Gastrocnemius medialis (tissue), 4 donors: ENCODE results near the gene TSNAXIP1.

ENCODE experiments used
- CTCF ChIP-seq, 5 experiments: fragments of 450-650 bp in 3 of 5; fragments of 200-600 bp in 2 of 5; sonication (generic) in 2 of 5; IDR thresholded peaks in 4 of 5; conservative IDR thresholded peaks in 1 of 5; 1 replicate in 4 of 5; 2 replicates in 1 of 5; pipeline ENCODE4 v1.5.1; 2016 to 2019; ENCODE audit warnings: antibody characterized with exemption in 5 of 5, mild to moderate bottlenecking in 3 of 5, moderate library complexity in 3 of 5
- POLR2A ChIP-seq, 2 donors: fragments of 450-650 bp; IDR thresholded peaks; one replicate each; pipeline ENCODE4 v1.6.1; 2017; ENCODE audit warnings: antibody characterized with exemption in 2 of 2, mild to moderate bottlenecking in 2 of 2, moderate library complexity in 2 of 2

GRCh38 chr16:67845291-67846062 lies 38.8 kb downstream of the TSNAXIP1 start:
- TF ChIP-seq POLR2A (IDR thresholded peaks at IDR 0.05), result no peak
- no peak for TF ChIP-seq CTCF (IDR thresholded peaks at IDR 0.05 in 4 of 5, conservative IDR thresholded peaks at IDR 0.05 in 1 of 5)
